NB4 (cell line): ENCODE data around the gene TNS1.

Source experiments
- POLR2A ChIP-seq: IDR thresholded peaks from 2 replicates; pipeline ENCODE4 v1.6.1; 2011; ENCODE audit warnings: mild to moderate bottlenecking; ENCODE audit not compliant: insufficient read length; ENCODE audit errors: extremely low read depth
- TF ChIP-seq, protein P1 (sequence below): IDR thresholded peaks from one replicate; pipeline ENCODE4 v1.5.1; 2012; ENCODE audit warnings: low read depth, low read length

DNA sequence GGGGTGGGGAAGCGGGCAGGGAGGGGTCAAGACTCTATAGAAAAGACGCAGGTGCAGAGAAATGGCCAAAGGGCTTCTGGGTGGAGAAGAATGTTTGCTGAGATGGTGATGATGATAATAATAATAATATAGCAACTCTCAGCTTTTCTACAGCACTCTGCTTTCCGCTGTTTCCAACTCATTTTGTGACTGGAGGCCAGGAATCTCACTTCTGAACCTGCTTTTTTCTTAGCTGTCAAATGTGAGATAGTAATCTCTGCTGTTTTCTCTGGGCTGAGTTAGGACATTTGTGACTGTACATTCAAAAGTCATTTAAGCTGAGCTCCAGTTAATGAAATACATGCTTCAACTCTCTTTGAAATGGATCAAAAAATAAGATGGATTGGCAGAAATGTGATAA, 58.4 kb downstream of the TNS1 start:
- no peak for TF ChIP-seq POLR2A
- TF ChIP-seq, protein P1, sequence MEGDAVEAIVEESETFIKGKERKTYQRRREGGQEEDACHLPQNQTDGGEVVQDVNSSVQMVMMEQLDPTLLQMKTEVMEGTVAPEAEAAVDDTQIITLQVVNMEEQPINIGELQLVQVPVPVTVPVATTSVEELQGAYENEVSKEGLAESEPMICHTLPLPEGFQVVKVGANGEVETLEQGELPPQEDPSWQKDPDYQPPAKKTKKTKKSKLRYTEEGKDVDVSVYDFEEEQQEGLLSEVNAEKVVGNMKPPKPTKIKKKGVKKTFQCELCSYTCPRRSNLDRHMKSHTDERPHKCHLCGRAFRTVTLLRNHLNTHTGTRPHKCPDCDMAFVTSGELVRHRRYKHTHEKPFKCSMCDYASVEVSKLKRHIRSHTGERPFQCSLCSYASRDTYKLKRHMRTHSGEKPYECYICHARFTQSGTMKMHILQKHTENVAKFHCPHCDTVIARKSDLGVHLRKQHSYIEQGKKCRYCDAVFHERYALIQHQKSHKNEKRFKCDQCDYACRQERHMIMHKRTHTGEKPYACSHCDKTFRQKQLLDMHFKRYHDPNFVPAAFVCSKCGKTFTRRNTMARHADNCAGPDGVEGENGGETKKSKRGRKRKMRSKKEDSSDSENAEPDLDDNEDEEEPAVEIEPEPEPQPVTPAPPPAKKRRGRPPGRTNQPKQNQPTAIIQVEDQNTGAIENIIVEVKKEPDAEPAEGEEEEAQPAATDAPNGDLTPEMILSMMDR, result no peak
